Activated CD4-positive, alpha-beta T cell treated with anti-CD3 and anti-CD28 coated beads, Interleukin-2, amount 10 ng/mL, durations not matched to agents 7 days and 5 days (primary cell): ENCODE data around the gene C20orf144. TPM values are rescaled to one million over a fixed set of nuclear protein-coding genes. Genes with fewer than 3 reads are reported as not detected.

Experiments
- CTCF ChIA-PET: fragments of 350-600 bp; sonication (Branson Sonifier 250); formaldehyde crosslinking; loops from one replicate; lab custom pipeline; 2021; ENCODE audit warnings: antibody characterized with exemption; lab: Charles Lee
- POLR2A ChIA-PET: fragments of 350-600 bp; sonication (Branson Sonifier 250); formaldehyde crosslinking; loops from one replicate; lab custom pipeline; 2021; ENCODE audit warnings: antibody characterized with exemption; lab: Charles Lee
- DNase-seq: peaks from one replicate; pipeline ENCODE4 v3.0.0-alpha.2; 2020
- H3K27ac Mint-ChIP-seq: one replicate; pipeline ENCODE4 v1.8.0; 2021; ENCODE audit warnings: mild to moderate bottlenecking, moderate library complexity, mixed read lengths
- H3K27me3 Mint-ChIP-seq: one replicate; pipeline ENCODE4 v1.8.0; 2021; ENCODE audit warnings: mixed read lengths
- H3K36me3 Mint-ChIP-seq: one replicate; pipeline ENCODE4 v1.8.0; 2021; ENCODE audit warnings: low read depth, mixed read lengths
- H3K4me1 Mint-ChIP-seq: one replicate; pipeline ENCODE4 v1.8.0; 2021; ENCODE audit warnings: mixed read lengths
- H3K4me3 Mint-ChIP-seq: one replicate; pipeline ENCODE4 v1.8.0; 2021; ENCODE audit warnings: mild to moderate bottlenecking, moderate library complexity, mixed read lengths
- H3K9me3 Mint-ChIP-seq: one replicate; pipeline ENCODE4 v1.8.0; 2021; ENCODE audit warnings: mixed read lengths
- total RNA-seq, 2 experiments: library from RNA; stranded (reverse); gene quantifications; one replicate each; pipeline ENCODE4 v1.2.3, GENCODE V29; 2021

C20orf144 gene
- total RNA-seq, 2 experiments from 2014 or later: 0.15 to 0.25 TPM

DNA sequence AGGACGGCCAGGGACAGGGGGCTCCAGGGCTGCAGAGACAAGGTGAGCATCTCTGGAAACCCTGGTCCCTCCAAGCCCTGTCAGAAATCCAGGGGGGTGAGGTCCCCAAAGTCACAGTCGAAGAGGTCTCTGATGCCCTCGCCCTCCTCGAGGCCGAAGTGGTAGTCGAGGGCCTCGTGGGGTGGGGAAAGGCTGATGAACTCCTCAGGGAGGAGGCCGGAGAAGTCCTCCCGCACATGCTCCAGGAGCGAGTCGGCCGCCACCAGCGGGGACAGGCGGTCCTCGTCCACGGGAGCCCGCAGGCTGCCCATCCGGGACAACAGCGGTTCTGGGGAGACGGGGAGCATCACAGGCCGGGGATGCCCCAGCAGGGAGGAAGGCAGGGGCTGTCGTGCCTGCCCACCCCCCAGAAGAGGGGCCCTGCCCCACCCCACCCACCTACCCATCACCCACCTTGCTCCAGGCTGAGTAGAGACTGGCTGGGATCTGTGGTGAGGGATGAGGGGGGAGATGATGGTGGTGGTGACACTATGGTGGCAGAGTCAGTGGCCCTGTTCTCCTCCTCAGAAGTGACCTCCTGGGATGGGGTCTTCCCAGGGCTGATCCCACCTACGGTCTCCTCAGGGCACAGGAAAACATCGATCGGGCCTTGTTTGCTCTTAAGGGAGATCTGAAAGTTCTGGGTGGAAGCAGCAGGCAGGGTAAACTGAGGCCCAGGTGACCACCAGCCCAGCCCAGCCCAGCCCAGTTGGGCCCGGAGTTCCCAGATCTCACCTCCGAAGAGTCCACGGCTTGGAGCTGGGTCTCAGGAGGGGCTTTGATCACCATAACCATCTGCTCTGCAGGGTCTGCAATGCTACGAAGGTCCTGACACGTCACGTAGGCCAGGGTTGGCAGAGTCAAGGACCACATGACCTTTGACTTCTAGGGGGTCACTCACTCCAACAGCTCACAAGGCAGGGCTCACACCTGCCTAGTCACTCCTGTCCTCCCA is 14.8 kb downstream of the C20orf144 start:
- POLR2A ChIA-PET: no interaction called here
- no peak for DNase-seq
- Mint-ChIP-seq H3K27me3 (no peaks in the 10 kb centered on the region), H3K27ac (peak overlapping the region; percentile 93), H3K4me3 (no peak overlapping the region), H3K4me1 (peaks cover 93% of the 10 kb centered on the region), H3K36me3 (peaks cover 56% of the 10 kb centered on the region), H3K9me3 (no peaks in the 10 kb centered on the region)
- CTCF ChIA-PET: interaction anchor here (9.1 kb wide), 1 partner anchor 10 kb away, joined by 115 read pairs; the partner anchor contains the start of gene ACTL10

DNA sequence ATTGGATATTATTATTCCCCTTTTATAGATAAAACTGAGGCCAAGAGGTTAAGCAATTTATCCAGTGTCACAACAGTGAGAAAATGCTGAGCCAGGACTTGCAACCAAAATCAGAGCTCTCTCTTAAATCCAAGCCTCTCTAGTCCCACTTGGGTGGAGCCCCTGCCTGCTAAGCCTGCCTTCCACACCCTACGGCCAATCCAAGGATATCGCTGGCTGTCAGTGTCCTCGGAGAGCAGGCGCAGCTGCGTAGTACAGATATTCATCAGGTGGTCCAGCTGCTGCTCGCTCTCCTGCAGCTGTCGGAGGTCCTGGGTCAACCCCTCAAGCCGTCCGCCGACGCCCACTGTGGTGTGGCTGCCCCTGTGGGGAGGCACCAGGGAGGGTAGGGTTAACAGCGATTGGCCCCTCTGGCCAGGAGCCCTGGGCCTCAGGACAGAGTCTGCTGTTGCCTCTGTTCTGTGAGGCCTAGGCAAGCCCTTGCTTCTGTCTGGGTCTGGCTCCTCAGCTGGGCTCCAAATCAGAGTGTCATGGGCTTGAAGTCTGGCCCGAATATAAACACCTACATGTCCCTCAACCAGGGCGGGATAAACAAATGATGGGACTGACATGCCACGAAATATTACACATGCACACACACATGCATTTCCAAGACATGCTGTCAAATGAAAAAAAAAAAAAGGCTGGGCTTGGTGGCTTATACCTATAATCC is 16.0 kb downstream of the C20orf144 start:
- peaks cover 59% of the 10 kb centered on the region for H3K36me3 Mint-ChIP-seq
- no peak overlapping the region for H3K4me3 Mint-ChIP-seq
- peak overlapping the region; percentile 93 for H3K27ac Mint-ChIP-seq
- H3K27me3 Mint-ChIP-seq: no peaks in the 10 kb centered on the region
- no peaks in the 10 kb centered on the region for H3K9me3 Mint-ChIP-seq
- H3K4me1 Mint-ChIP-seq: peaks cover 93% of the 10 kb centered on the region
- no peak for DNase-seq
- CTCF ChIA-PET: interaction anchor here (0.6 to 9.1 kb wide), 4 partner anchors 9 to 40 kb away, joined by 3 to 115 read pairs (median 5); partner anchors contain the start of gene ACTL10
- POLR2A ChIA-PET: interaction anchor here (0.5 kb wide), 1 partner anchor 10 kb away, joined by 3 read pairs; no protein-coding TSS in a partner anchor

DNA sequence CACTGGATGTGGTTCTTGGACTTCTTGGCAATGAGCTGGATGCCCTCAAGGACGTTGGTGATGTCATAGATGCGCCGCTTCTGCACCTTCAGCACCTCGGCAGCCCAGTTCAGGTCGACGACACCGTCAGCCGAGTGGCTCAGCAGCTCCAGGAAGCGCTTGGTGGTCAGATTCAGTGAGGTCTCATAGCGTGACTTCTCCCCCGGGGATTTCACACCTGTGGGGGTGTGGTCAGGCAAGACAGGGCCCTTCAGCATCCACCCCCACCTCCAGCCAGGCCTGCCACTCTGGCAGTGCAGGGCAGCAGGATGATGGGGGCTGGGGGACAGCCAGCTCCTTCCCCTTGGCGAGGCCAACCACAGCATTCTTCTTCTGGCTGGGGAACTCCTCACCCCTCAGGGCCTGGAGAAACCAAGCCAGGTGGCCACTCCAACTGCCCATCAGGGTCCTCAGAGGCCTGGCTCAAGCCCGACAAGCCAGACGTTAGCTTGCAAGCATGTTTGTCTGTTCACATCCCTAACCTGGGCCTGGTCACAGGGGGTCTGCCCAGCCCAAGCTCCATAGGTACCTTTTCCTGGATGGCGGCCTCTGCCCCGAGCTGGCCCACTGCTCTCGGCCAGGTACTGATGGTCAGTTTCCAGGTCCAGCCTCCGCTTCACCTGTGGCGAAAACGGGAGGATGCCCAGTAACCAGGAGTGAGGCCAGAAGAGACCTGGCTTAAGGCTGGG is 17.8 kb downstream of the C20orf144 start:
- CTCF ChIA-PET: interaction anchor here (0.6 to 9.1 kb wide), 7 partner anchors 9 to 1199 kb away, joined by 3 to 115 read pairs (median 3); partner anchors contain the start of genes ACTL10 and PXMP4
- peak overlapping the region; percentile 31 for H3K4me3 Mint-ChIP-seq
- H3K27me3 Mint-ChIP-seq: no peaks in the 10 kb centered on the region
- H3K27ac Mint-ChIP-seq: peak overlapping the region; percentile 93
- no peaks in the 10 kb centered on the region for H3K9me3 Mint-ChIP-seq
- peaks cover 95% of the 10 kb centered on the region for H3K4me1 Mint-ChIP-seq
- peaks cover 58% of the 10 kb centered on the region for H3K36me3 Mint-ChIP-seq
- peak; percentile 56 for DNase-seq
- POLR2A ChIA-PET: interaction anchor here (0.6 to 1.0 kb wide), 2 partner anchors 13 to 303 kb away, joined by 3 read pairs; no protein-coding TSS in a partner anchor

DNA sequence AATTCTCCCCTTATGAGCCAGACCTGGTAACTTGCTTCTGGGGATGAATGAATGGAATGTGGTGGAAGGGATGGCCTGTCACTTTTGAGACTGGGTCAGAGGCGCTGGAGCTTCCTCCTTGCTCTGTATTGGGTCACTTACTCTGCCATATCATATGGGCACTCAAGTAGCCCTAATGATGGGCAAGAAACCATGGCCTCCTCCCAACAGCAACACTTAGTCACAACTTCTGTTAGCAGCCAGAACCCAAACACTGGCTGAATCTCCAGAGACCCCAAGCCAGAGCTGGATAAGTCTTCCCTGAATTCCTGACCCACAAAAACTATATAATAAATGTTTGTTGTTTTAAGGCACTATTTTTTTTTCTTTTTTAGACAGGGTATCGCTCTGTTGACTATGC is 18.6 kb downstream of the C20orf144 start:
- DNase-seq: no peak
- H3K9me3 Mint-ChIP-seq: no peaks in the 10 kb centered on the region
- H3K36me3 Mint-ChIP-seq: peaks cover 59% of the 10 kb centered on the region
- POLR2A ChIA-PET: no interaction called here
- H3K27me3 Mint-ChIP-seq: no peaks in the 10 kb centered on the region
- peaks cover 93% of the 10 kb centered on the region for H3K4me1 Mint-ChIP-seq
- CTCF ChIA-PET: interaction anchor here (1.1 to 9.1 kb wide), 2 partner anchors 10 to 14 kb away, joined by 4 to 115 read pairs; partner anchors contain the start of gene ACTL10
- H3K27ac Mint-ChIP-seq: peak overlapping the region; percentile 93
- H3K4me3 Mint-ChIP-seq: no peak overlapping the region

DNA sequence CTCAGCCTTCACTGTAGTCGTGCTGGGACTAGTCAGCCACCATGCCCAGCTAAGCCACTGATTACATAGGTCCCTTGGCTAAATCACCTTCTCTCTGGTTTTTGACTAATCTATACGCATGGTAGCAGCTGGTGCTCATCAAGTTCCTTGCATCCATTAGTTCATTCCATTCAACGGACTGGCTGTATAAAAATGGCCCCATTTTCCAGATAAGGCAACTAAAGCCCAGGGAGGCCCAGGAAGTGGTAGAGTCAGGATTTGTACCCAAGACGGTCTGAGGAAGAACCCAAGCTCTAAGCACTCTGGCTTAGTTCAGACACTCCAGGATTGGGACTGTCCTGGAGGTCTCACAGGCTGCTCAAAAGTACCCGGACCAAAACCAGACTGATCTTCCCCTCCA is 19.2 kb downstream of the C20orf144 start:
- Mint-ChIP-seq H3K4me1 (peaks cover 87% of the 10 kb centered on the region), H3K9me3 (no peaks in the 10 kb centered on the region), H3K27ac (peak overlapping the region; percentile 93), H3K36me3 (peaks cover 56% of the 10 kb centered on the region), H3K4me3 (no peak overlapping the region), H3K27me3 (no peaks in the 10 kb centered on the region)
- CTCF ChIA-PET: interaction anchor here (0.8 to 9.1 kb wide), 2 partner anchors 12 to 15 kb away, joined by 3 to 115 read pairs; partner anchors contain the start of gene ACTL10
- POLR2A ChIA-PET: no interaction called here
- no peak for DNase-seq

DNA sequence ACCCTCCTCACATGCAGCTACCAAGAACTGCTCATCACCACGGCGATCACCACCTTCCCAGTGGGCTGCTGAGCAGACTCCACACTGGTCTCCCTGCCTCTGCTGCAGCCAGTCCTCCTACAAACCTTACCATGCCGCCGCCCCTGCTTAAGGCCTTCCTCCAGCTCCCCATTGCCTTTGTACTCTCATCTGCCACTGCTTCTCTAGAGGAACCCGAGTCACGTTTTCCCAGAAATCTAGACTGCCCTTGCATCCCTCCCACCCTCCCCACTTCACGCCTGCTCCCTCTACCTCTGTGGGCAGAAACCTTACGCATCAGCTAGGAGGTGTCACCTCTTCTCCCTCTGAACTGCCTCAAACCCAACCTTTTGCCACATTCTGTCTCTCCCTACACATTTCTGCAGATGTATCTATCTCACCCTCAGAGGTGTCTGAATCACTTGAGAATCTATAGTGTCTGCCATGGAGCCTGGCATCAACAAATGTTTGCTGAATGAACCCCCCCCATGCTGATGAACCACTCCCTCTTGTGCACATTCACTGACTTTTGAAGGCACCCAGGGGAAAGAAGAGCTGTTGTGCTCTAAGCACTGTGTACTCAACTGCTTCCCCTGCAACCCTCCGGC is 19.7 kb downstream of the C20orf144 start:
- ChIA-PET CTCF (interaction anchor here (0.8 to 9.1 kb wide), 2 partner anchors 11 to 15 kb away, joined by 3 to 115 read pairs; partner anchors contain the start of gene ACTL10), POLR2A (no interaction called here)
- H3K4me3 Mint-ChIP-seq: peak overlapping the region; percentile 22
- H3K27ac Mint-ChIP-seq: peak overlapping the region; percentile 93
- no peaks in the 10 kb centered on the region for H3K9me3 Mint-ChIP-seq
- H3K27me3 Mint-ChIP-seq: no peaks in the 10 kb centered on the region
- peaks cover 86% of the 10 kb centered on the region for H3K4me1 Mint-ChIP-seq
- peak; percentile 29 for DNase-seq
- peaks cover 53% of the 10 kb centered on the region for H3K36me3 Mint-ChIP-seq

DNA sequence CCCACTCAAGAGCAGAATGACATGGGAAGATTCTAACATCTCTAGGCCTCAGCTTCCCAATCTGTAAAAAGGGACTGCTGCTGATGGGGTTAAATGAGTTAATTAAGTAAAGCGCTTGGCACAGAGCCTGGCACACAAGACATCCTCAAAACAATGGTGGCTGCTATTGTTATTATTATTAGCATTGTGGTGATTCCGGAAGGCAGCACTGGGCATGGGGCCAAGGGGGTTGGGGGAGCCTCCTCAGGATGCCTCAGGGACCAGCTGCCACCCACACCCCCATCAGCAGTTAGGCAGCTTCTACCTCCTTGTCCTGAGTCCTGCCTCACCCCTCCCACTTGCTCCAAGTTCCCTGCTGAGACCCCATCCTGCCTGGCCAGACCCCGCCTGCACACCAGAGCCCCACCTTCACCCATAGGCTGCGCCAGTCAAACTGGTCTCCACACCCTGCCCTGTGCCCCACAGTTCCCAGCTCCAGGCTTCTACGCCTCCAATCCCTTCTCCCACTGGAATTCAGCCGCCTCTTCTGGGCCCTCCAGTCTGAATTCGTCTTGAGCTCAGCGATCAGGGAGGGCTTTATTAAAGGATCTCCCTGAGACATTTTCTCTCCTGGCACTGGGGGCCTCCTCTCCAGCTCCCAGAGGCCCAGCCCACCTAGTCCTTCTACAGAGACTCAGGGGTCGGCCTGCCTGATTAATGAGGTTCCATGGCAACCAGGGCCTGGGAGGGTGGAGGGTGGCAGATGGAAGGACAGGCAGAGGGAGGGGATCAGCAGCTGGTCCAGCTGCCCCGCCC is 22.6 kb downstream of the C20orf144 start:
- Mint-ChIP-seq H3K4me1 (peaks cover 87% of the 10 kb centered on the region), H3K27ac (peak overlapping the region; percentile 94), H3K27me3 (no peaks in the 10 kb centered on the region), H3K36me3 (peaks cover 29% of the 10 kb centered on the region), H3K4me3 (peak overlapping the region; percentile 91), H3K9me3 (no peaks in the 10 kb centered on the region)
- CTCF ChIA-PET: interaction anchor here (0.6 to 9.1 kb wide), 6 partner anchors 13 to 283 kb away, joined by 3 to 115 read pairs (median 4); partner anchors contain the start of genes ACTL10, CDK5RAP1 and PXMP4
- DNase-seq: no peak
- POLR2A ChIA-PET: interaction anchor here (0.7 to 1.6 kb wide), 2 partner anchors 21 to 36 kb away, joined by 3 to 5 read pairs; partner anchors contain the start of gene PXMP4

DNA sequence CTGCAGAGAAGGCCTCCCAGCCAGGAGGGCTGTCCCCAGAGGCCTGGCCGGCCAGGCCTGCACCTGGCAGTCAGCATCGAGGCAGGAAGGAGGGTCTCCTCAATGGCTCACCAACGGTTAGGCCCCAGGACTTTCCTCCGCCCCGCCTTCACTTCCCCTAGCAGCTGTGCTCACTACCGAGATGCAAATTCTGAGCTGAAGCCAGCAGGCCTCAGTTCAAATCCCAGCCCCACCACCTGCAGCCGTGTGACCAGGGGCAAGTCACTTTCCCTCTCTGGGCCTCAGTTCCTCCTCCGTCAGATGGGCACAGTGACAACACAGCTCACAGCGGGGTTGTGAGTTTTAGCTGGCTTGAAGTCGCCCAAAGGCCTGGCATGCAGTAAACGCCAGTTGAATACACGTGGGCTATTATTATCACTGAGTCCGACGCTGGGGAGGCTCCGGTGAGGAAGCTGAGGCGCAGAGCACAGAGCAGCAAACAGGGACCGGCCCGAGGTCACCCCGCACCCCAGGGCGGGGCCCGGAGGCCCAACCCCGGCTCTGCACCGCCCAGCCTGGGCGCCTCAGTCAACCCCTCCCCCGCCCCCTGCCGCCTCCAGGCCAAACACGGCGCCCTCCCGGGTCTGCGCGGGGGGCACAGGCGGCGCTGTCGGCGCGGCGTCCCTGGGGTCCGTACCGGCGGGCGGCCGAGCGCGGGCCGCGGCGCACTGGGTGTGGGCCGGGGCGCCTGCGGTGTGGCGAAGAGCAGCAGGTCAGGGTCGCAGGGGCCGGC is 23.4 kb downstream of the C20orf144 start:
- H3K27me3 Mint-ChIP-seq: no peaks in the 10 kb centered on the region
- ChIA-PET POLR2A (interaction anchor here (0.7 to 1.6 kb wide), 2 partner anchors 22 to 35 kb away, joined by 3 to 5 read pairs; partner anchors contain the start of gene PXMP4), CTCF (interaction anchor here (0.6 to 9.1 kb wide), 5 partner anchors 14 to 284 kb away, joined by 3 to 115 read pairs (median 3); partner anchors contain the start of genes ACTL10, CDK5RAP1 and PXMP4)
- H3K4me1 Mint-ChIP-seq: peaks cover 87% of the 10 kb centered on the region
- peaks cover 29% of the 10 kb centered on the region for H3K36me3 Mint-ChIP-seq
- no peaks in the 10 kb centered on the region for H3K9me3 Mint-ChIP-seq
- peak overlapping the region; percentile 94 for H3K27ac Mint-ChIP-seq
- H3K4me3 Mint-ChIP-seq: peak overlapping the region; percentile 91
- peak; percentile 68 for DNase-seq

DNA sequence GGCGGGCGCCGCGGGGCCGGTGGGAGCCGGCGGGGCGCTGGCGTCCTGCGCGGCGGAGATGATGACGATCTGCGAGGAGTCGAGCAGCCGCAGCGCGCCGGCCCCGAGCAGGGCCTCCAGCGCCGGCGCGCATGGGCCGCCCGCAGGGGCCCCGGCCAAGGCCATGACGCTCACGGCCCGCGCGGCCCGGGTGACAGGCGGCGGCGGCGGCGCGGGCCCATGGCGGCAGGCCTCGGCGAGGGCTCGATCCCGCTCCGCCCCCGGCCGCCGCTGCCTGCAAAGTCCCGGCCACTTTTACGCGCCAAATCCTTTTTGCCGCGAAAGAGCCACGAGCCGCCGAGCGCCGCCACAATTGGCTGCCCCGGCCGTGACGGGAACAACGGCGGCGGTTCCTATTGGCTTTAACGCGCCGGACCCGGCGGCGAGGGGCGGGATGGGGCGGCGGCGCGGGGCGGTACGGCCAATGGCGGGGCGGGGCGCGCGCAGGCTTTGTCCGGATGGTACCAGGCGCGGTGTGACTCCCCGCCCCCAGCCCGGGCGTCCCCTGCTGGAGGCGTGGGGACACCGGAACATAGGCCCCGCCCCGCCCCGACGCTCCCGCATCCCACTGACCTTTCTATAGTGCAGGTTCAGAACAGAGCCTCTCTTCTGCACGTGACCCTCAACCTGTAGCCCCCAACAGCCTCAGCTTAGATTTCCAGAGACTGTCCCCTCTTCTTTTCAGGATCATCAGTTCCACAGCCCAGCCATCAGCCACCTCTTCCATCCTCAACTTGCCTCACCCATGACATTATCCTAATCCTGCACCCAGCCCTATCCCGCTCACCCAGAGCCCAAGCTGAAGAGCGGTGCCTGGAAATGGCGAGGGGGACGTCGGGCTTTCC is 24.2 kb downstream of the C20orf144 start, which contains the start of gene E2F1:
Gene E2F1 (minus strand): TSS at position 286 of the 884 bp plus-strand sequence. CDS start 121 bp downstream, at position 165.
- Mint-ChIP-seq H3K4me3 (peak within 1 kb of the TSS; percentile 91), H3K36me3 (peaks cover 22% of the 10 kb centered on the region), H3K27ac (peak within 1 kb of the TSS; percentile 94), H3K27me3 (no peaks in the 10 kb centered on the region), H3K4me1 (peaks cover 85% of the 10 kb centered on the region), H3K9me3 (no peaks in the 10 kb centered on the region)
- DNase-seq: peak; percentile 96
- ChIA-PET POLR2A (interaction anchor here (1.0 to 1.6 kb wide), 2 partner anchors 34 kb away, joined by 5 to 6 read pairs; partner anchors contain the start of gene PXMP4), CTCF (interaction anchor here (0.6 to 9.1 kb wide), 4 partner anchors 18 to 22 kb away, joined by 3 to 115 read pairs (median 4); partner anchors contain the start of gene ACTL10)
